Central memory CD8-positive, alpha-beta T cell (primary cell): ENCODE measurements around the gene AGRN.

Experiments
- ATAC-seq: fragments of 150-1000 bp; cut with Tn5 transposase; replicated peaks from 2 replicates; pipeline ENCODE4 v1.10.0; 2022; ENCODE audit warnings: mild to moderate bottlenecking, moderate FRiP score, moderate number of reproducible peaks; ENCODE audit not compliant: poor library complexity, severe bottlenecking; ENCODE audit errors: extremely low read depth
- DNase-seq, 2 donors: peaks; one replicate each; pipeline ENCODE4 v3.0.0; 2021; ENCODE audit warnings: low spot score in 2 of 2
- H3K27ac Mint-ChIP-seq: one replicate; pipeline ENCODE4 v1.8.0; 2022; ENCODE audit warnings: low read depth, mild to moderate bottlenecking, moderate library complexity, mixed read lengths
- H3K27me3 Mint-ChIP-seq: one replicate; pipeline ENCODE4 v1.8.0; 2022; ENCODE audit warnings: mixed read lengths
- H3K36me3 Mint-ChIP-seq: one replicate; pipeline ENCODE4 v1.8.0; 2022; ENCODE audit warnings: mild to moderate bottlenecking, moderate library complexity, mixed read lengths; ENCODE audit not compliant: insufficient read depth
- H3K4me1 Mint-ChIP-seq: one replicate; pipeline ENCODE4 v1.8.0; 2022; ENCODE audit warnings: mixed read lengths
- H3K4me3 Mint-ChIP-seq: one replicate; pipeline ENCODE4 v1.8.0; 2022; ENCODE audit warnings: mild to moderate bottlenecking, moderate library complexity, mixed read lengths
- H3K9me3 Mint-ChIP-seq: one replicate; pipeline ENCODE4 v1.8.0; 2022; ENCODE audit warnings: mixed read lengths

The AGRN gene

GRCh38 chr1:978069-978834 lies 41.7 kb upstream of the AGRN start:
- H3K4me3 Mint-ChIP-seq: peak overlapping the region; percentile 65
- peaks cover 2% of the 10 kb centered on the region for H3K36me3 Mint-ChIP-seq
- no peaks in the 10 kb centered on the region for H3K9me3 Mint-ChIP-seq
- peak overlapping the region; percentile 65 for H3K27ac Mint-ChIP-seq
- DNase-seq (no peak), ATAC-seq (no peak)
- H3K27me3 Mint-ChIP-seq: peaks cover 29% of the 10 kb centered on the region
- H3K4me1 Mint-ChIP-seq: peaks cover 10% of the 10 kb centered on the region

GRCh38 chr1:978835-979743 lies 40.8 kb upstream of the AGRN start:
- no peaks in the 10 kb centered on the region for H3K9me3 Mint-ChIP-seq
- no peak overlapping the region for H3K4me3 Mint-ChIP-seq
- peaks cover 35% of the 10 kb centered on the region for H3K27me3 Mint-ChIP-seq
- no peak overlapping the region for H3K27ac Mint-ChIP-seq
- H3K4me1 Mint-ChIP-seq: peaks cover 10% of the 10 kb centered on the region
- DNase-seq (no peak), ATAC-seq (no peak)
- H3K36me3 Mint-ChIP-seq: peaks cover 2% of the 10 kb centered on the region

DNA sequence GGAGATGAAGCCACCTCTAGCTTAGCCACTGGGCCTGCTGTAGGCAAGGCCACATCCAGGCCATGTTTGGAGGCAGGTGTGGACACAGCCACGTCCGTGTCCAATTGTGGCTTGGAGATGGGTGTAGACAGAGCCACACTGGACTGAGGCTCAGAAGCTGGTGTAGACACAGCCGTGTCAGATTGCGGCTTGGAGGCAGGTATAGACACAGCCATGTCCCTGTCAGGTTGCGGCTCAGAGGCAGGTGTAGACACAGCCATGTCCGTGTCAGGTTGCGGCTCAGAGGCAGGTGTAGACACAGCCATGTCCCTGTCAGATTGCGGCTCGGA lies 40.2 kb upstream of the AGRN start:
- H3K9me3 Mint-ChIP-seq: no peaks in the 10 kb centered on the region
- H3K27me3 Mint-ChIP-seq: peaks cover 31% of the 10 kb centered on the region
- no peak overlapping the region for H3K4me3 Mint-ChIP-seq
- ATAC-seq (no peak), DNase-seq (no peak)
- peaks cover 2% of the 10 kb centered on the region for H3K36me3 Mint-ChIP-seq
- H3K27ac Mint-ChIP-seq: no peak overlapping the region
- peaks cover 10% of the 10 kb centered on the region for H3K4me1 Mint-ChIP-seq

DNA sequence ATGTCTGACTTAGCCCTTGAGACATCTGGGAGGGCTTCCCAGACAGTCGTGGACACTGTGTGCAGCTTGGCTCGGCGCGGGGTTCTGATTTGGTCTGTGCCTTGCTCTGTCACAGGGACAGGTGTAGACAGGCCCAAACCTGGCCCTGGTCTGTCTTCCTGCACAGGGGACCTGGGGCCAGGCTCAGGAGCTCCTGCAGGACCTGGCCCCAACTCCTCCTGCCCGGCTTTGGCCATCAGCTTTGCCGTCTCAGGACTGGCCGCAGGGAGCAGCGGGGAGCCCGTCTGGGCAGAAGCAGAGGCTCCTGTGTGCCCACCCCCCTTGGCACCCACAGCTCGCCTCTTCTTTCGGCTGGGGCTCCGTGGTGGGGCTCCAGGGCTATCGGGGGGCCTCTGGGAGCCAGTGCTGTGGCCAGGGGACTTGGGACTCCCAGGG lies 39.8 kb upstream of the AGRN start:
- H3K4me3 Mint-ChIP-seq: no peak overlapping the region
- peaks cover 31% of the 10 kb centered on the region for H3K27me3 Mint-ChIP-seq
- no peak overlapping the region for H3K27ac Mint-ChIP-seq
- no peak for ATAC-seq
- peaks cover 2% of the 10 kb centered on the region for H3K36me3 Mint-ChIP-seq
- H3K9me3 Mint-ChIP-seq: no peaks in the 10 kb centered on the region
- no peak for DNase-seq
- peaks cover 10% of the 10 kb centered on the region for H3K4me1 Mint-ChIP-seq

DNA sequence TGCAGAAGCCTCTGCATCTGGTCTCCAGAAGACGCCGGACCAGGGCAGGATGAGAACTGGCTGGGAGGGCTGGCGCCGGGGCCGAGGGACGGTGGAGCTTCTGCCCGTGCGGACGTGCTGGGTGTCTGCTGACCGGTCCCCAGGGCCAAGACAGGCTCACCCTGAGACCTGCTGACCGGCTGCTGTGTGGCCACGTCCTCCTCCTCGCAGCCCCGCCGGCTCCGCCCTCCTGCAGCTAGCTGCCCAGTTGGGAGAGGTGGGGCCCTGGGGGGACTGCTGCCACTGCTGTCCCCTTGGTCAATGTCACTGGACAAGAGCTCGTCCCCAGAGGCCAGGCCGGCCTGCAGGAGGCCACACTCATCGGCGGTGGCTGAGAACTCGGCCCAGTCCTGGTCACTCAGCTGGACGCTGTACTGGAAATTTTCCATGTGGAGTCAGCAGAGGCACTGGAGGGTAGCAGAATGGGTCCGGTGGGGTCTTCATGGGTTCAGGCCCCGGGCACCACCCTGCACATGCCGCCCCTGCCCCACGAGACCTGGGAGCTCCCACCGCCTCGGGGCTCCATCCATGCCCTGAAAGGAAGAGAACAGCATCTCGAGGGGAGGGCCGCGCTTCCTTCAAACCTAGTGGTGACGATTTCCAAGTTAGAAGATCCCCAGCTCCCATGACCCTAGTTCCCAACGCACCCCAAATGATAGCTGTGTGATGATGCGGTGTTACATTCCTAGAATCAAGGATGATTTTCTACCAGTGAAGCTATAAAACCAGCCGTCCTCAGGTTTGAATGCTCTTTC lies 39.1 kb upstream of the AGRN start:
- no peak for DNase-seq
- ATAC-seq: no peak
- peaks cover 7% of the 10 kb centered on the region for H3K4me1 Mint-ChIP-seq
- H3K27me3 Mint-ChIP-seq: peaks cover 31% of the 10 kb centered on the region
- no peaks in the 10 kb centered on the region for H3K9me3 Mint-ChIP-seq
- H3K36me3 Mint-ChIP-seq: peaks cover under 1% of the 10 kb centered on the region
- H3K27ac Mint-ChIP-seq: no peak overlapping the region
- no peak overlapping the region for H3K4me3 Mint-ChIP-seq

DNA sequence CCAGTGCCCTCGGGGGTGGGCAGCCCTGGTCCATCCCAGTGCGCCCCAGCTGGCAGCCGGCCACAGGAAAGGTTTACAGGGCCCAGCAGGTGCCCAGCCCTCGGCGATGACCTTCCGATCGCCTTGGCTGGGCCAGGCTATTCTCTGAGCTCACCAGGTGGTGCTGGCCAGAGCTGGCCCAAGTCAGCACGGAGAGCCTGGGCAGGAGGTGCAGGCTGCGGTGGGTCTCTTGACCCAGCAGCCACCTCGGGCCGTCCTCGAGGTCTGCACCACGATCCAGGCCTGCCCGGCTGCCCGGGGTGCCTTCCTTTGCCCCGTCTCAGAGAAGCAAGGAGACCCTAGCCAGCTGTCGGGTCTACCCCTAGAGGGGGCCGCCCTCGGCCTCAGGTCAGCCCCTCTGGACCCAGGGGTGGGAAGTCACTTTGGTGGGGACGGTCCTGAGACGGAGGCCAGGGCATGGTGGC lies 38.4 kb upstream of the AGRN start:
- Mint-ChIP-seq H3K9me3 (no peaks in the 10 kb centered on the region), H3K36me3 (no peaks in the 10 kb centered on the region), H3K27ac (no peak overlapping the region), H3K27me3 (peaks cover 36% of the 10 kb centered on the region), H3K4me3 (no peak overlapping the region), H3K4me1 (peaks cover 5% of the 10 kb centered on the region)
- ATAC-seq (no peak), DNase-seq (no peak)

DNA sequence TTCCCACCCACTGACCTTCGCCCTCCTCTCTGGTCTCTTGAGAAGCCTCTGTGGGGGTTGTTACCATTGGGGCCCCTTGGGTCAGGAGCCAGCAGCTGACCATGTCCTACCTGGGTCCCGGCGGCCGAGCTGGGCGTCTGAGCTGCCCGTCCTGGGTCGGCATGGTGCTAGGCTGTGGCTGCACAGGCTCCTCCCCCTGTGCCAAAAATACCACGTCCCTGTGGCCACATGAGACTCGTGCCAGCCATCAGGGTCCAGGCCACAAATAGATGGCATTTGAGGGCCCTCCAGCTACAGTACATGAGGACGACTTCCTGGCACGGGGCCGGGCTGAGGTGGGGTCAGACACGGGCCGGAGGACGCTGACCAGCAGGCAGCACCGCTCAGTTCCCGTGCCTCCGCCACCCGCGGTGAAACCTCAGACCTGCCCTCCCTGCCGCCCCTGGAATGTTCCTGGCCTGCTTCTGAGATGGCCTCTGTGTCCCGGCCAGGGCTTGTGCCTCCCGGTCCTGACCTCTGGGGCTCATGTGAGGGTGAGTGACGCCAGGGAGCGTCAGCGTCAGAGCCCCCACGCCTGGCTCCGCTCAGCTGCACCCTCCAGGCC lies 37.9 kb upstream of the AGRN start, which contains the start of gene PERM1:
Gene PERM1 (minus strand): TSS at position 139 of the 604 bp plus-strand sequence. CDS start 1,064 bp downstream, outside the sequence.
- Mint-ChIP-seq H3K27ac (no peak within 1 kb of the TSS), H3K4me1 (peaks cover 5% of the 10 kb centered on the region), H3K27me3 (peaks cover 37% of the 10 kb centered on the region), H3K36me3 (no peaks in the 10 kb centered on the region), H3K9me3 (no peaks in the 10 kb centered on the region), H3K4me3 (no peak within 1 kb of the TSS)
- ATAC-seq (no peak), DNase-seq (no peak)

DNA sequence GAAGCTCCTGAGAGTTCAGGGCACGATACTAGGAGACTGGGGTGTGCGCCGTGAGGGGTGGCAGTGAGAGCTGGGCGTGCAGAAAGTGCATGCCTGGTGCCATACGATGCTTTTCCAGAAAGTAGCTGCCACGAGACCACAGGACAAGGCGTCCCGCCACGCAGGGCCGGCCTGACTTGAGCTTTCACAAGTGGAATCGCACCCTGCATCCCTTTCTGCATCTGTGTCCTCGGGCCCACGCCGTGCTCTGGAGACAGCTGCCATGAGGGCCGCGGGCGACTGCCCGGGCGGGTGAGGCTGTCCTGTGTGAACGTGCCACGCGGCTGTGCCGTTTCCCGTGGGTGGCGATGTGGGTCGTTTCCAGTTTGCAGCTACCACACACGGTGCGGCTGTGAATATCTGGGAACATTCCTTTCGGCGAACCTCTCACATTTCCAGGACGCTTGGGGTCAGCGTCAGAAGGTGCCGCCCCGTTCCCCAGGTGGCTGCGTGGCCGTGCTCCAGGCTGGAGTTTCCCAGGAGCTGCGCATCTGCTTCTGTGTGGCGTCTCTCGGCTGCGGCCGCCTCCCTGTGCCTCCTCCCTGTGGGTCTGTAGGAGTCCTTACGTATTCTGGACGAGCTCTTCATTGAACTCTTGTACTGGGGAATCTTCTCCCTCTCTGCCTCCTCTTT lies 37.0 kb upstream of the AGRN start:
- DNase-seq: no peak
- Mint-ChIP-seq H3K36me3 (no peaks in the 10 kb centered on the region), H3K27me3 (peaks cover 41% of the 10 kb centered on the region), H3K4me3 (no peak overlapping the region), H3K9me3 (no peaks in the 10 kb centered on the region), H3K27ac (no peak overlapping the region), H3K4me1 (peaks cover 5% of the 10 kb centered on the region)
- no peak for ATAC-seq

- peak; percentile 64 for ATAC-seq
- Mint-ChIP-seq H3K27me3 (peaks cover 51% of the 10 kb centered on the region), H3K4me3 (no peak overlapping the region), H3K4me1 (no peaks in the 10 kb centered on the region), H3K36me3 (no peaks in the 10 kb centered on the region), H3K27ac (no peak overlapping the region), H3K9me3 (no peaks in the 10 kb centered on the region)
- no peak for DNase-seq
These were observed 36.0 kb upstream of the AGRN start for GRCh38 chr1:983798-984475.

DNA sequence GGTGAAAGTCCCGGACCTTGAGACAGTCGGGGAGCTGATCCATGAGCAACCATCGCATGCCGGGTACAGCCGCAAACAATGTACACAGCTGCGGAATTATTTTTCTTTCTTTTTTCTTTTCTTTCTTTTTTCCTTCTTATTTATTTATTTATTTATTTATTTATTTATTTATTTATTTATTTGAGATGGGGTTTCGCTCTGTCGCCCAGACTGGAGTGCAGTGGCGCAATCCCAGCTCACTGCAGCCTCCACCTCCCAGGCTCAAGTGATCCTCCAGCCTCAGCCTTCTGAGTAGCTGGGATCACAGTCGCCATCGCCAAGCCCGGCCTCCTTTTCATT lies 35.5 kb upstream of the AGRN start:
- DNase-seq (no peak), ATAC-seq (no peak)
- Mint-ChIP-seq H3K36me3 (no peaks in the 10 kb centered on the region), H3K4me1 (no peaks in the 10 kb centered on the region), H3K4me3 (no peak overlapping the region), H3K9me3 (no peaks in the 10 kb centered on the region), H3K27me3 (peaks cover 56% of the 10 kb centered on the region), H3K27ac (no peak overlapping the region)

GRCh38 chr1:985126-985525 lies 34.8 kb upstream of the AGRN start:
- Mint-ChIP-seq H3K27ac (no peak overlapping the region), H3K36me3 (no peaks in the 10 kb centered on the region), H3K4me3 (no peak overlapping the region), H3K4me1 (no peaks in the 10 kb centered on the region), H3K9me3 (no peaks in the 10 kb centered on the region), H3K27me3 (peaks cover 63% of the 10 kb centered on the region)
- DNase-seq: no peak
- no peak for ATAC-seq
